Activated CD4-positive, alpha-beta T cell treated with anti-CD3 and anti-CD28 coated beads for 4 hours (primary cell): ENCODE measurements around the gene RIMOC1.
"Not testable (repeated sequence)": the region's sequence is repeated elsewhere in the genome, so short reads cannot be mapped to it uniquely, and the experiment has no call there.

ENCODE experiments used
- DNase-seq, 2 donors: peaks; one replicate each; pipeline ENCODE4 v3.0.0-alpha.2; 2020

RIMOC1 gene

DNA sequence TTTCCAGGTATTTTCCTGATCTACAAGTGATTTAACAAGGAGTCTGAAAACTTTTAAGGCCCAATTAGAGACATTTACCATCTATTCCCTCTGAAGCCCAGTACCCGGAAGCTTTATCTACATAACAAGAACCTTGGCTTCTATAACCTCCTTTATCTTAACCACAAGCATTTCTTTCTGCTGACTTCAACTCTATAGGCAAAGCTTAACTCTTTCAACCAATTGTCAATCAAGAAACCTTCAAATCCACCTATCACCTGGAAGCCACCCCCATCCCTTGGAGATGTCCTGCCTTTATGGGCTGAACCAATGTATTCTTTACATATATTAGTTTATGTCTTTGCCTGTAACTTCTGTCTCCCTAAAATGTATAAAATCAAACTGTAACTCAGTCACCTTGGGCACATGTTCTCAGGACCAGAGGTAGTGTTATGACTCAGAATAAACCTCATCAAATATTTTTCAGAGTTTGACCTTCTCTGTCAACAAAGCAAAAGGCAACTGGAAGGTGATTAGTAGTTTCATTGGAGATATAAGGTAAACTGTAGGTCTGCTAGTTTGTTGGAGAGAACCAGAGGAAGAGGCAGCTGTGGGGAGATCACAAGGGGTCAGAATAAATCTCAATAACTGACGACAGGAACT is 13.0 kb upstream of the RIMOC1 start:
- no peak for DNase-seq

GRCh38 chr5:41892031-41892430 is 12.1 kb upstream of the RIMOC1 start:
- DNase-seq: no peak

DNA sequence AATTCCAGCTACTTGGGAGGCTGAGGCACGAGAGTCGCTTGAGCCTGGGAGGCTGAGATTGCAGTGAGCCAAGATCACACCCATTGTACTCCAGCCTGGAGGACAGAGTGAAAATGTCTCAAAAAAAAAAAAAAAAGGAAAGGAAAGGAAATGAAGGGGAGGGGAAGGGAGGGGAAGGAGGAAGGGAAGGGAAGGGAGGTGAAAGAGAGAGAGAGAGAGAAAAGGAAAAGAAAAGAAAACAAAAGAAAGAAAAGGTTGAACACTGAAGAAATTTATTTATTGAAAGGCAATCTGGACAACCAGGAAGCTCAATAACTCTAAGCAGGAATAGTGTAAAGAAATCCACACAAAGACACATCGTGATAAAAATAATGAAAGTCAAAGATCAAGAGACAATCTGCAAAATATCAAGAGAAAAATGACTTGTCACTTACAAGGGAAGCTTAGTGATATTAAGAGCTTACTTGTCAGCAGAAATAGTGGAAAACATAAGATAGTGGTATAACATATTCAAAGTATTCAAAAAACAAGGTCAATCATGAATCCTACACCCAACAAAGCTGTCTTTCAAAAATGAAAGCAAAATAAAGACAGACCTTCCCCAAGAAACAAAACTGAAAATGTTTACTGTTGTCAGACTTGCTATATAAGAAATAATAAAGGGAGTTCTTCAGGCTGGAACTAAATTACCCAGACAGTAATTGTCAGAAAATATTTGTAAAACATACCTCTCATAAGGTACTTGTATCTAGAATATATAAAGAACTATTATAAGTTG is 10.9 kb upstream of the RIMOC1 start:
- no peak for DNase-seq

- DNase-seq: no peak
These were observed 7.9 kb upstream of the RIMOC1 start for GRCh38 chr5:41896230-41896629.

GRCh38 chr5:41903382-41903891 is 707 bp upstream of the RIMOC1 start:
- DNase-seq: no peak

GRCh38 chr5:41906151-41906550 is 2.0 kb downstream of the RIMOC1 start:
- no peak for DNase-seq

GRCh38 chr5:41908374-41909079 is 4.4 kb downstream of the RIMOC1 start:
- no peak for DNase-seq

DNA sequence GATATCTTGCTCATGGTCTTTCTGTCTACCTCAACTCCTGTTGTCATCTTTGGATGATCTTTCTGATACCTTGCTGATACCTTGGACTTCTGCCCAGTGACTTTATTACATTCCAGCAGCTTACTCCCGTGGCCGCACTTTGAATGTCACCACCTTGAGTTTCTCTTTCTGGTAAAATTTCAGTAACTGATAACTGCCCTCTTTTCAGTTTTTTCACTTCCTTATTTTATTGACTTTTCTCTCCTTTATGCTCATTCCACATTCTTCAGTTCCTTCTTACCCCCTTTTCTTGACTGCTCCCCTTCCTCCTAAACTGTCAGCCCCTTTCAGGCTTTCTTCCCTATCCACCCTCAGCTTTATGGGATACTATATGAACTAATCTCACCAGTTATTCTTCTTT is 14.0 kb downstream of the RIMOC1 start:
- DNase-seq: no peak

- no peak for DNase-seq
These were observed 17.0 kb downstream of the RIMOC1 start for GRCh38 chr5:41921166-41921565.

- DNase-seq: no peak
These were observed 17.7 kb downstream of the RIMOC1 start for GRCh38 chr5:41921874-41922273.

- no peak for DNase-seq
These were observed 20.4 kb downstream of the RIMOC1 start for GRCh38 chr5:41924526-41924871.

GRCh38 chr5:41924872-41925554 is 20.9 kb downstream of the RIMOC1 start, which contains the start of gene FBXO4:
FBXO4 (plus strand) TSS chr5:41925281; CDS start chr5:41925310, 29 bp downstream.
- DNase-seq: peak; percentile 80 to 84

DNA sequence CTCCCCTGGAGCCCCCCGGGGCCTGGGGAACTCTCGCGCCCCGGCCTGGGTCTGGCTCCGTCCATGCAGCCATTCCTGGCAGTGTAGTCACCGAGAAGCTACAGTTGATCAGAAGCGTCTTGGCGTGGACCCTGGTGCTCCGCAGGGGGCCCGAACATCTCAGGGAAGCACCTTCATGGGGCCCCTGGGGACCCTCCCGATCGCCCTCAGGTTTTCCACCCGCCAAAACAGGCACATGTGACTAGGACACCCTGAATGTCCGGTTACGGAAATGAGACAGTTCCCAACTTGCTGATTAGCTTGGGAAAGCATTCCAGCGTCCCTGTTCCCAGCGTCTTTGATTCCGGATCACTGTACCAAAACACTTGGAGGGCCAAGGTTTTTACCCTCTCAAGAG is 21.4 kb downstream of the RIMOC1 start:
- DNase-seq: peak in 1 of 2 donors; percentile 16

DNA sequence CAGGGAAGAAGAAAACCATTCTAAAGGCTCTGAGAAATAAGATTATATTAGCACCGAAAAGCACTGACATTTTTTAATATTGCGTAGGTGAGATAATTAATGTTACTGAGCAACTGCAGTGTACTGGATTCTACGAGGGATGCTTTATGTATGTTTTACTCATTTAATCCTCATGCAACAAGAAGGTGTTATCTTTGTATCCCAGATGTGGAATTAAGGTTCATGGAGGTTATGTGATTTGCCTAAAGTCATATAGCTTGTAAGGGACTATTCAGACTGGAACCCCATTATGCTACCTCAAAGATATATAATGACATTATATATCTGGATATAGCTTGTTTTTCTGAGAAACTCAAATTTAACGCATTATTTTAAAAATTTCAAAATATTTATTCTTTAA is 23.5 kb downstream of the RIMOC1 start:
- no peak for DNase-seq

- no peak for DNase-seq
These were observed 24.9 kb downstream of the RIMOC1 start for GRCh38 chr5:41929035-41929434.

GRCh38 chr5:41932770-41933169 is 28.6 kb downstream of the RIMOC1 start:
- DNase-seq: no peak

- DNase-seq: no peak
These were observed 31.4 kb downstream of the RIMOC1 start for GRCh38 chr5:41935544-41935943.

- DNase-seq: no peak
These were observed 36.5 kb downstream of the RIMOC1 start for GRCh38 chr5:41940641-41941040.

- not testable (repeated sequence) for DNase-seq
These were observed 41.3 kb downstream of the RIMOC1 start for GRCh38 chr5:41945332-41945955.

- no peak for DNase-seq
These were observed 47.1 kb downstream of the RIMOC1 start for GRCh38 chr5:41951224-41951623.
